ENCODE results near the gene SORCS3. TPM values are rescaled to one million over a fixed set of nuclear protein-coding genes. Genes with fewer than 3 reads are reported as not detected.

SORCS3 gene
- total and polyA plus RNA-seq, 11 donors, result 0.03 to 0.19 (median 0.05) TPM; not detected in 8

GRCh38 chr10:104767282-104767681 lies 126.2 kb downstream of the SORCS3 start:
- DNase-seq, result no peak
- H3K27ac ChIP-seq, result no peak overlapping the region
- no peak for TF ChIP-seq CTCF (IDR thresholded peaks at IDR 0.05)
- TF ChIP-seq POLR2A (IDR thresholded peaks at IDR 0.05), result no peak
- 46 to 63% (median 49%) methylated on average over 2 of the region's 2 CpGs for WGBS, 4 donors
- H3K4me1 ChIP-seq, result no peaks in the 10 kb centered on the region
- H3K4me3 ChIP-seq, result no peak overlapping the region
- H3K27me3 ChIP-seq, result peaks cover 0 to 4% (median 0%) of the 10 kb centered on the region in 9 donors
- no peaks in the 10 kb centered on the region for H3K36me3 ChIP-seq
- H3K9me3 ChIP-seq, result no peaks in the 10 kb centered on the region
- intact Hi-C loops (cut with DNase I), result no loop called here
- no peak for ATAC-seq

- no peak overlapping the region for H3K4me3 ChIP-seq
- no peak for TF ChIP-seq CTCF (IDR thresholded peaks at IDR 0.05)
- no peak for TF ChIP-seq POLR2A (IDR thresholded peaks at IDR 0.05)
- no peaks in the 10 kb centered on the region for H3K9me3 ChIP-seq
- DNase-seq, result no peak
- intact Hi-C loops (cut with DNase I), result no loop called here
- WGBS, 4 donors, result 72 to 81% (median 77%) methylated on average over 1 of the region's 1 CpG
- H3K27ac ChIP-seq, result no peak overlapping the region
- no peaks in the 10 kb centered on the region for H3K4me1 ChIP-seq
- ATAC-seq, result no peak
- no peaks in the 10 kb centered on the region for H3K36me3 ChIP-seq
- H3K27me3 ChIP-seq, result peaks cover 0 to 4% (median 0%) of the 10 kb centered on the region in 9 donors
These were observed 126.7 kb downstream of the SORCS3 start for GRCh38 chr10:104767745-104768144.

GRCh38 chr10:104773105-104773504 lies 132.0 kb downstream of the SORCS3 start:
- intact Hi-C loops (cut with DNase I), result loop anchor here in 1 of 10 donors (10.0 kb wide), 1 partner anchor 118 kb away; no protein-coding TSS in a partner anchor
- TF ChIP-seq POLR2A (IDR thresholded peaks at IDR 0.05) (no peak), CTCF (IDR thresholded peaks at IDR 0.05) (no peak)
- WGBS, 4 donors, result 46 to 62% (median 56%) methylated on average over 3 of the region's 3 CpGs
- no peak for ATAC-seq
- H3K4me3 ChIP-seq, result no peak overlapping the region
- H3K36me3 ChIP-seq, result no peaks in the 10 kb centered on the region
- no peak for DNase-seq
- no peaks in the 10 kb centered on the region for H3K4me1 ChIP-seq
- H3K27ac ChIP-seq, result no peak overlapping the region
- peaks cover 0 to 12% (median 0%) of the 10 kb centered on the region in 9 donors for H3K27me3 ChIP-seq
- H3K9me3 ChIP-seq, result no peaks in the 10 kb centered on the region

- DNase-seq (no peak), ATAC-seq (no peak)
- intact Hi-C loops (cut with DNase I), result loop anchor here in 1 of 10 donors (10.0 kb wide), 1 partner anchor 119 kb away; no protein-coding TSS in a partner anchor
These were observed 133.1 kb downstream of the SORCS3 start for GRCh38 chr10:104774234-104774633.

More at GRCh38 chr10:104774234-104774633, 133.1 kb downstream of the SORCS3 start:
- no peaks in the 10 kb centered on the region for H3K36me3 ChIP-seq
- peaks cover 0 to 12% (median 0%) of the 10 kb centered on the region in 9 donors for H3K27me3 ChIP-seq
- 51 to 67% (median 59%) methylated on average over 6 of the region's 6 CpGs for WGBS, 4 donors
- no peak overlapping the region for H3K27ac ChIP-seq
- no peaks in the 10 kb centered on the region for H3K9me3 ChIP-seq
- H3K4me1 ChIP-seq, result no peaks in the 10 kb centered on the region
- H3K4me3 ChIP-seq, result no peak overlapping the region
- TF ChIP-seq POLR2A (IDR thresholded peaks at IDR 0.05) (no peak), CTCF (IDR thresholded peaks at IDR 0.05) (no peak)
